Loucy (cell line): ENCODE results near the gene SPATS2.

Source experiments
- CTCF ChIP-seq: fragments of 200-600 bp; sonication (generic); conservative IDR thresholded peaks from 2 replicates; pipeline ENCODE4 v1.5.1; 2014; ENCODE audit warnings: mild to moderate bottlenecking, antibody characterized with exemption, low read length
- EZH2phosphoT487 ChIP-seq: fragments of 200-600 bp; IDR thresholded peaks from 2 replicates; pipeline ENCODE4 v1.6.1; 2018; ENCODE audit warnings: antibody characterized with exemption, mild to moderate bottlenecking, moderate library complexity, borderline replicate concordance

DNA sequence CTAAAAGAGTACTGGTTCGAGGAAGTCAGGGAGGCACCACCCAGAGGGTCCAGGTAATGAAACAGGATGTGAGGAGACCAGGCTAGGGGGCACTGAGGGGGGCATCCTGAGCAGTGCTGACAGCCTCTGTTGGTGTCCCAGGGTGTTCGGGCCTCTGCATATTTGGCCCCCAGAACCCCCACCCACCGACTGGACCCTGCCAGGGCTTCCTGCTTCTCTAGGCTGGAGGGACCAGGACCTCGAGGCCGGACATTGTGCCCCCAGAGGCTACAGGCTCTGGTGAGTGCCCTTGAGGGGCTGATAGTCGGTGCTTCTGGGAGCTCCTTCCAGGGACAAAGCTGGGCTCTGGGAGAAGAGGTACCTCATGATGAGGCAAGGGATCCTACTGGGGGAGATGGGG, 41.7 kb upstream of the SPATS2 start:
- TF ChIP-seq CTCF (no peak), EZH2phosphoT487 (no peak)
